Mesothelial cell of epicardium (in vitro differentiated cells): ENCODE results near the gene AUNIP. TPM values are rescaled to one million over a fixed set of nuclear protein-coding genes. Genes with fewer than 3 reads are reported as not detected.

Experiments used
- DNase-seq, 2 experiments: peaks; one replicate each; pipeline ENCODE4 v3.0.0; 2021; ENCODE audit warnings: low spot score in 2 of 2; ENCODE audit not compliant: unreplicated experiment in 2 of 2
- H3K27ac Mint-ChIP-seq: 2 replicates; pipeline ENCODE4 v1.8.0; 2021; ENCODE audit warnings: mixed read lengths
- H3K27me3 Mint-ChIP-seq: 2 replicates; pipeline ENCODE4 v1.8.0; 2021; ENCODE audit warnings: low read depth, mixed read lengths
- H3K36me3 Mint-ChIP-seq: 2 replicates; pipeline ENCODE4 v1.8.0; 2021; ENCODE audit warnings: mixed read lengths
- H3K4me1 Mint-ChIP-seq: 2 replicates; pipeline ENCODE4 v1.8.0; 2021; ENCODE audit warnings: mixed read lengths
- H3K4me3 Mint-ChIP-seq: 2 replicates; pipeline ENCODE4 v1.8.0; 2021; ENCODE audit warnings: mild to moderate bottlenecking, moderate library complexity, mixed read lengths
- H3K9me3 Mint-ChIP-seq: 2 replicates; pipeline ENCODE4 v1.8.0; 2021; ENCODE audit warnings: mixed read lengths
- CTCF ChIP-seq: fragments of 200-600 bp; sonication (generic); IDR thresholded peaks from one replicate; pipeline ENCODE4 v1.5.0; 2021; ENCODE audit warnings: antibody characterized with exemption; ENCODE audit not compliant: unreplicated experiment
- total RNA-seq: library from RNA; stranded (reverse); gene quantifications from 3 replicates; pipeline ENCODE4 v1.2.1, GENCODE V29; 2021

AUNIP gene
- total RNA-seq, 1 donor from 2014 or later, result 2.7 TPM

GRCh38 chr1:25885602-25886001 lies 26.3 kb upstream of the AUNIP start:
- H3K4me3 Mint-ChIP-seq, result no peak overlapping the region
- H3K36me3 Mint-ChIP-seq, result peaks cover 14% of the 10 kb centered on the region
- TF ChIP-seq CTCF, result no peak
- H3K27ac Mint-ChIP-seq, result no peak overlapping the region
- H3K27me3 Mint-ChIP-seq, result no peaks in the 10 kb centered on the region
- peaks cover 23% of the 10 kb centered on the region for H3K4me1 Mint-ChIP-seq
- no peak for DNase-seq
- no peaks in the 10 kb centered on the region for H3K9me3 Mint-ChIP-seq

- H3K36me3 Mint-ChIP-seq, result peaks cover 6% of the 10 kb centered on the region
- no peak for TF ChIP-seq CTCF
- no peak for DNase-seq
- peaks cover 29% of the 10 kb centered on the region for H3K4me1 Mint-ChIP-seq
- no peak overlapping the region for H3K27ac Mint-ChIP-seq
- H3K4me3 Mint-ChIP-seq, result no peak overlapping the region
- H3K27me3 Mint-ChIP-seq, result no peaks in the 10 kb centered on the region
- no peaks in the 10 kb centered on the region for H3K9me3 Mint-ChIP-seq
These were observed 22.0 kb upstream of the AUNIP start for GRCh38 chr1:25881266-25881665.

GRCh38 chr1:25880518-25880917 lies 21.3 kb upstream of the AUNIP start:
- peaks cover 33% of the 10 kb centered on the region for H3K4me1 Mint-ChIP-seq
- no peak for DNase-seq
- H3K27me3 Mint-ChIP-seq, result no peaks in the 10 kb centered on the region
- no peaks in the 10 kb centered on the region for H3K9me3 Mint-ChIP-seq
- H3K27ac Mint-ChIP-seq, result no peak overlapping the region
- H3K4me3 Mint-ChIP-seq, result no peak overlapping the region
- peaks cover 6% of the 10 kb centered on the region for H3K36me3 Mint-ChIP-seq
- TF ChIP-seq CTCF, result no peak

- Mint-ChIP-seq H3K4me1 (peaks cover 37% of the 10 kb centered on the region), H3K36me3 (peaks cover 2% of the 10 kb centered on the region), H3K4me3 (no peak overlapping the region), H3K27ac (peak overlapping the region; percentile 79), H3K9me3 (no peaks in the 10 kb centered on the region), H3K27me3 (no peaks in the 10 kb centered on the region)
- no peak for DNase-seq
- no peak for TF ChIP-seq CTCF
These were observed 20.4 kb upstream of the AUNIP start for GRCh38 chr1:25879675-25880074.

GRCh38 chr1:25878690-25879089 lies 19.4 kb upstream of the AUNIP start:
- TF ChIP-seq CTCF, result no peak
- no peak for DNase-seq
- H3K9me3 Mint-ChIP-seq, result no peaks in the 10 kb centered on the region
- peaks cover 40% of the 10 kb centered on the region for H3K4me1 Mint-ChIP-seq
- no peaks in the 10 kb centered on the region for H3K36me3 Mint-ChIP-seq
- peak overlapping the region; percentile 79 for H3K27ac Mint-ChIP-seq
- no peak overlapping the region for H3K4me3 Mint-ChIP-seq
- H3K27me3 Mint-ChIP-seq, result no peaks in the 10 kb centered on the region

- no peak for TF ChIP-seq CTCF
- no peak for DNase-seq
- Mint-ChIP-seq H3K4me3 (no peak overlapping the region), H3K27ac (peak overlapping the region; percentile 76), H3K4me1 (peaks cover 49% of the 10 kb centered on the region), H3K27me3 (no peaks in the 10 kb centered on the region), H3K36me3 (no peaks in the 10 kb centered on the region), H3K9me3 (no peaks in the 10 kb centered on the region)
These were observed 17.9 kb upstream of the AUNIP start for GRCh38 chr1:25877155-25877554.
